HepG2 (cell line): Measurements from ENCODE around the gene FAM240A. TPM values are rescaled to one million over a fixed set of nuclear protein-coding genes. Genes with fewer than 3 reads are reported as not detected.

ENCODE experiments used
- AFF4 ChIP-seq: sonication (generic); formaldehyde crosslinking; IDR thresholded peaks from 2 replicates; pipeline ENCODE4 v1.4.0; 2020; ENCODE audit warnings: missing genetic modification reagents
- FLYWCH1 ChIP-seq: sonication (generic); formaldehyde crosslinking; IDR thresholded peaks from 2 replicates; pipeline ENCODE4 v1.8.1; 2023; ENCODE audit warnings: mild to moderate bottlenecking, missing genetic modification reagents
- HNRNPH1 ChIP-seq: fragments of 200-400 bp; formaldehyde crosslinking; optimal IDR thresholded peaks from 2 replicates; pipeline ENCODE3; 2017; ENCODE audit warnings: mild to moderate bottlenecking, low read depth, low read length
- SAP130 ChIP-seq: IDR thresholded peaks from 2 replicates; pipeline ENCODE4 v1.6.1; 2016; ENCODE audit warnings: low read depth
- SMAD1 ChIP-seq: sonication (generic); formaldehyde crosslinking; IDR thresholded peaks from 2 replicates; pipeline ENCODE4 v1.4.0; 2020; ENCODE audit warnings: missing genetic modification reagents, low read depth, mild to moderate bottlenecking, borderline replicate concordance
- SP2 ChIP-seq: sonication (generic); formaldehyde crosslinking; IDR thresholded peaks from 2 replicates; pipeline ENCODE4 v1.5.1; 2020; ENCODE audit warnings: mild to moderate bottlenecking, missing genetic modification reagents
- TGIF2 ChIP-seq: IDR thresholded peaks from 2 replicates; pipeline ENCODE4 v1.6.1; 2016; ENCODE audit warnings: control low read depth, missing compliant biosample characterization
- ZNF343 ChIP-seq: sonication (generic); formaldehyde crosslinking; IDR thresholded peaks from 2 replicates; pipeline ENCODE4 v1.4.0; 2020; ENCODE audit warnings: mild to moderate bottlenecking, missing genetic modification reagents
- ZNF616 ChIP-seq: sonication (generic); formaldehyde crosslinking; IDR thresholded peaks from 2 replicates; pipeline ENCODE4 v1.5.0; 2020; ENCODE audit warnings: low read depth, mild to moderate bottlenecking, missing genetic modification reagents
- ZNF691 ChIP-seq: sonication (generic); formaldehyde crosslinking; IDR thresholded peaks from 2 replicates; pipeline ENCODE4 v1.4.0; 2020; ENCODE audit warnings: missing genetic modification reagents, low read depth, mild to moderate bottlenecking, borderline replicate concordance
- polyA plus RNA-seq, 8 experiments: library from polyadenylated mRNA; depleted of rRNA in 3 of 8; stranded (reverse) in 7 of 8; unstranded in 1 of 8; fragments of >200 nt; fragmentation: Illumina TruSeq in 4 of 8; extraction: Trizol in 4 of 8; gene quantifications; 2 replicates each; pipeline versions ENCODE4 v1.2.1 to v1.2.3, GENCODE V29; 2011 to 2016; ENCODE audit warnings: low read depth in 4 of 8, missing spikeins in 1 of 8, mixed read lengths in 1 of 8; ENCODE audit not compliant: insufficient read depth in 1 of 8
- total RNA-seq, 5 experiments: library from RNA; depleted of rRNA; stranded (reverse); fragments of >200 nt; fragmentation: Illumina TruSeq; extraction: Trizol; gene quantifications; 2 replicates each; pipeline ENCODE4 v1.2.3, GENCODE V29; 2016; ENCODE audit warnings: low read depth in 1 of 5
- TF ChIP-seq, protein P1 (sequence below): sonication (generic); formaldehyde crosslinking; IDR thresholded peaks from 2 replicates; pipeline ENCODE4 v1.4.0; 2020; ENCODE audit warnings: mild to moderate bottlenecking, missing genetic modification reagents
- TF ChIP-seq, protein P2 (sequence below): sonication (generic); formaldehyde crosslinking; IDR thresholded peaks from 2 replicates; pipeline ENCODE4 v1.5.1; 2020; ENCODE audit warnings: mild to moderate bottlenecking, moderate library complexity, missing genetic modification reagents
- TF ChIP-seq, protein P3 (sequence below): sonication (generic); formaldehyde crosslinking; IDR thresholded peaks from 2 replicates; pipeline ENCODE4 v1.4.0; 2020; ENCODE audit warnings: mild to moderate bottlenecking, missing genetic modification reagents

Gene FAM240A
- total and polyA plus RNA-seq, 2 of the 13 experiments (the other 11 are each of a cell fraction or from before 2014, with no cell fraction given): not detected

GRCh38 chr3:46585799-46586693 lies 26.3 kb upstream of the FAM240A start (continued):
- TF ChIP-seq AFF4 (CRISPR knock-in tag) (no peak), SAP130 (peak; percentile 59; the same call in 1 of the 2 replicates), ZNF616 (no peak), SMAD1 (CRISPR knock-in tag) (no peak), ZNF343 (CRISPR knock-in tag) (no peak), SP2 (CRISPR knock-in tag) (no peak), FLYWCH1 (CRISPR knock-in tag) (no peak), TGIF2 (no peak), ZNF691 (no peak), HNRNPH1 (no peak)
- TF ChIP-seq, protein P1, sequence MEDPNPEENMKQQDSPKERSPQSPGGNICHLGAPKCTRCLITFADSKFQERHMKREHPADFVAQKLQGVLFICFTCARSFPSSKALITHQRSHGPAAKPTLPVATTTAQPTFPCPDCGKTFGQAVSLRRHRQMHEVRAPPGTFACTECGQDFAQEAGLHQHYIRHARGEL: no peak
- TF ChIP-seq, protein P2, sequence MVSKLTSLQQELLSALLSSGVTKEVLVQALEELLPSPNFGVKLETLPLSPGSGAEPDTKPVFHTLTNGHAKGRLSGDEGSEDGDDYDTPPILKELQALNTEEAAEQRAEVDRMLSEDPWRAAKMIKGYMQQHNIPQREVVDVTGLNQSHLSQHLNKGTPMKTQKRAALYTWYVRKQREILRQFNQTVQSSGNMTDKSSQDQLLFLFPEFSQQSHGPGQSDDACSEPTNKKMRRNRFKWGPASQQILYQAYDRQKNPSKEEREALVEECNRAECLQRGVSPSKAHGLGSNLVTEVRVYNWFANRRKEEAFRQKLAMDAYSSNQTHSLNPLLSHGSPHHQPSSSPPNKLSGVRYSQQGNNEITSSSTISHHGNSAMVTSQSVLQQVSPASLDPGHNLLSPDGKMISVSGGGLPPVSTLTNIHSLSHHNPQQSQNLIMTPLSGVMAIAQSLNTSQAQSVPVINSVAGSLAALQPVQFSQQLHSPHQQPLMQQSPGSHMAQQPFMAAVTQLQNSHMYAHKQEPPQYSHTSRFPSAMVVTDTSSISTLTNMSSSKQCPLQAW (CRISPR knock-in tag): peak; percentile 95
- TF ChIP-seq, protein P3, sequence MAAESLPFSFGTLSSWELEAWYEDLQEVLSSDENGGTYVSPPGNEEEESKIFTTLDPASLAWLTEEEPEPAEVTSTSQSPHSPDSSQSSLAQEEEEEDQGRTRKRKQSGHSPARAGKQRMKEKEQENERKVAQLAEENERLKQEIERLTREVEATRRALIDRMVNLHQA (CRISPR knock-in tag): peak; percentile 96
